HepG2 (cell line): ENCODE data around the gene AKAP1. TPM values are rescaled to one million over a fixed set of nuclear protein-coding genes. Genes with fewer than 3 reads are reported as not detected.

Source experiments
- ATAC-seq: fragments of 200-7000 bp; cut with Tn5 transposase; 3 replicates; pipeline ENCODE4 v1.9.1; 2020; ENCODE audit warnings: mild to moderate bottlenecking, moderate library complexity
- BruUV-seq: library from RNA; stranded (reverse); fragments of 400-500 nt; replicated peaks from 2 replicates; lab custom pipeline; 2021; lab: Mats Ljungman, UMichigan
- CTCF ChIA-PET: fragments of 300-600 bp; formaldehyde crosslinking; extraction: SDS; loops from one replicate; lab custom pipeline; 2021; ENCODE audit warnings: low total read pairs, inconsistent platforms, low intra/inter-chr PET ratio; lab: Yijun Ruan, JAX
- POLR2A ChIA-PET: fragments of 350-600 bp; sonication (Branson Sonifier 250); formaldehyde crosslinking; loops from one replicate; lab custom pipeline; 2020; ENCODE audit warnings: antibody characterized with exemption, inconsistent platforms; lab: Yijun Ruan, JAX
- DNase-seq: peaks from one replicate; pipeline ENCODE4 v3.0.0-alpha.2; 2015; ENCODE audit warnings: low spot score
- FAIRE-seq: peaks from 3 replicates; lab custom pipeline; 2011; peaks lifted over from hg19 to GRCh38; lab: Jason Lieb, UNC
- H2AFZ ChIP-seq: one replicate; pipeline ENCODE4 v1.6.1; 2011; ENCODE audit warnings: low read length, inconsistent platforms
- H3K27ac ChIP-seq: fragments of 300-600 bp; 3 replicates; pipeline ENCODE4 v1.8.0; 2011; ENCODE audit warnings: mixed run types, mild to moderate bottlenecking, mixed read lengths, low read length, inconsistent platforms; ENCODE audit not compliant: insufficient read depth; ENCODE audit errors: extremely low read length
- H3K27me3 ChIP-seq, 2 experiments: fragments of 200-600 bp in 1 of 2; 2 replicates in 1 of 2; 3 replicates in 1 of 2; pipeline versions ENCODE4 v1.6.0 to v1.8.0; 2011; ENCODE audit warnings: low read length in 2 of 2, mild to moderate bottlenecking in 2 of 2, moderate library complexity in 2 of 2, inconsistent platforms in 1 of 2; ENCODE audit not compliant: insufficient read depth in 2 of 2, control insufficient read depth in 1 of 2
- H3K36me3 ChIP-seq, 2 experiments: fragments of 200-600 bp in 1 of 2; replicated peaks in 1 of 2; 2 replicates in 1 of 2; 3 replicates in 1 of 2; pipeline versions ENCODE4 v1.5.1 to v1.8.0; 2011; ENCODE audit warnings: low read length in 2 of 2, inconsistent platforms in 1 of 2; ENCODE audit not compliant: insufficient read depth in 2 of 2, control insufficient read depth in 1 of 2
- H3K4me1 ChIP-seq: 2 replicates; pipeline ENCODE4 v1.5.1; 2012; ENCODE audit warnings: low read length, inconsistent platforms; ENCODE audit not compliant: insufficient read depth
- H3K4me2 ChIP-seq: 2 replicates; pipeline ENCODE4 v1.6.0; 2011; ENCODE audit warnings: low read depth, low read length, inconsistent platforms
- H3K4me3 ChIP-seq, 3 experiments: fragments of 200-600 bp in 1 of 3; sonication (generic), shearing (Covaris generic) in 1 of 3; replicated peaks in 1 of 3; 2 replicates each; pipeline ENCODE4 v1.5.1; 2011 to 2016; ENCODE audit warnings: low read length in 3 of 3, inconsistent platforms in 2 of 3, low read depth in 2 of 3, mild to moderate bottlenecking in 2 of 3, control low read depth in 1 of 3, mixed read lengths in 1 of 3; ENCODE audit not compliant: insufficient read depth in 1 of 3
- H3K79me2 ChIP-seq: one replicate; pipeline ENCODE4 v1.6.1; 2011; ENCODE audit warnings: low read length, inconsistent platforms; ENCODE audit not compliant: insufficient read depth
- H3K9ac ChIP-seq: 2 replicates; pipeline ENCODE4 v1.6.0; 2011; ENCODE audit warnings: mild to moderate bottlenecking, low read depth, low read length, inconsistent platforms; ENCODE audit not compliant: insufficient read depth
- H3K9me3 ChIP-seq: 2 replicates; pipeline ENCODE4 v1.5.1; 2012; ENCODE audit warnings: mild to moderate bottlenecking, low read length
- H4K20me1 ChIP-seq: 2 replicates; pipeline ENCODE4 v1.6.0; 2011; ENCODE audit warnings: inconsistent platforms, mild to moderate bottlenecking, low read length, moderate library complexity; ENCODE audit not compliant: insufficient read depth
- CHD2 ChIP-seq: IDR thresholded peaks from 2 replicates; pipeline ENCODE4 v1.6.1; 2011; ENCODE audit warnings: low read depth, low read length, improper control_type of control experiment
- HOXD1 ChIP-seq: sonication (generic); formaldehyde crosslinking; IDR thresholded peaks from 2 replicates; pipeline ENCODE4 v1.5.0; 2020; ENCODE audit warnings: missing genetic modification reagents
- JUND ChIP-seq: sonication (generic); formaldehyde crosslinking; IDR thresholded peaks from 2 replicates; pipeline ENCODE4 v1.8.0; 2022; ENCODE audit warnings: mild to moderate bottlenecking, missing genetic modification reagents
- KDM2A ChIP-seq: sonication (generic); formaldehyde crosslinking; IDR thresholded peaks from 2 replicates; pipeline ENCODE4 v1.4.0; 2020; ENCODE audit warnings: low read depth, missing genetic modification reagents, borderline replicate concordance
- KLF6 ChIP-seq: IDR thresholded peaks from 2 replicates; pipeline ENCODE4 v1.8.0; 2016; ENCODE audit warnings: missing biosample characterization, missing genetic modification reagents
- MYNN ChIP-seq: sonication (generic); formaldehyde crosslinking; IDR thresholded peaks from 2 replicates; pipeline ENCODE4 v1.4.0; 2020; ENCODE audit warnings: mild to moderate bottlenecking, low read depth, missing genetic modification reagents
- SALL2 ChIP-seq: sonication (generic); formaldehyde crosslinking; IDR thresholded peaks from 2 replicates; pipeline ENCODE4 v1.8.1; 2023; ENCODE audit warnings: mild to moderate bottlenecking, missing genetic modification reagents, inconsistent platforms
- TBX2 ChIP-seq: sonication (generic); formaldehyde crosslinking; IDR thresholded peaks from 2 replicates; pipeline ENCODE4 v1.5.0; 2020; ENCODE audit warnings: missing genetic modification reagents, mild to moderate bottlenecking, borderline replicate concordance
- ZSCAN9 ChIP-seq: IDR thresholded peaks from 2 replicates; pipeline ENCODE4 v1.6.1; 2016; ENCODE audit warnings: borderline replicate concordance
- WGBS: methylation state at CpG from one replicate; pipeline ENCODE4 v1.1.6; 2017; ENCODE audit warnings: low lambda C conversion rate; 5-methylcytosine and 5-hydroxymethylcytosine counted together
- in situ Hi-C: cut with HindIII; loops from 2 replicates; pipeline ENCODE4 v1.10.0; 2017; ENCODE audit warnings: low pct_unique_long_range_greater_than_20kb; ENCODE audit not compliant: extremely low pct_ligation_motif_present
- intact Hi-C: fragments of 100-400 bp; cut with micrococcal nuclease; formaldehyde crosslinking; loops from one replicate; pipeline ENCODE4 v1.10.0; 2022; ENCODE audit not compliant: unreplicated experiment
- polyA plus RNA-seq, 8 experiments: library from polyadenylated mRNA; depleted of rRNA in 3 of 8; stranded (reverse) in 7 of 8; unstranded in 1 of 8; fragments of >200 nt; fragmentation: Illumina TruSeq in 4 of 8; extraction: Trizol in 4 of 8; gene quantifications; 2 replicates each; pipeline versions ENCODE4 v1.2.1 to v1.2.3, GENCODE V29; 2011 to 2016; ENCODE audit warnings: low read depth in 4 of 8, missing spikeins in 1 of 8, mixed read lengths in 1 of 8; ENCODE audit not compliant: insufficient read depth in 1 of 8
- total RNA-seq, 5 experiments: library from RNA; depleted of rRNA; stranded (reverse); fragments of >200 nt; fragmentation: Illumina TruSeq; extraction: Trizol; gene quantifications; 2 replicates each; pipeline ENCODE4 v1.2.3, GENCODE V29; 2016; ENCODE audit warnings: low read depth in 1 of 5
- TF ChIP-seq, protein P1 (sequence below): sonication (generic); formaldehyde crosslinking; IDR thresholded peaks from 2 replicates; pipeline ENCODE4 v1.4.0; 2020; ENCODE audit warnings: missing genetic modification reagents
- TF ChIP-seq, protein P2 (sequence below): sonication (generic); formaldehyde crosslinking; IDR thresholded peaks from 2 replicates; pipeline ENCODE4 v1.4.0; 2020; ENCODE audit warnings: missing genetic modification reagents, mild to moderate bottlenecking, borderline replicate concordance
- TF ChIP-seq, protein P3 (sequence below): sonication (generic); formaldehyde crosslinking; IDR thresholded peaks from 2 replicates; pipeline ENCODE4 v1.5.0; 2020; ENCODE audit warnings: missing genetic modification reagents
- TF ChIP-seq, protein P4 (sequence below): sonication (generic); formaldehyde crosslinking; IDR thresholded peaks from 2 replicates; pipeline ENCODE4 v1.9.0; 2022; ENCODE audit warnings: missing genetic modification reagents, mild to moderate bottlenecking, borderline replicate concordance

The AKAP1 gene
- total and polyA plus RNA-seq, 2 of the 13 experiments (the other 11 are each of a cell fraction or from before 2014, with no cell fraction given): 101 to 131 TPM

DNA sequence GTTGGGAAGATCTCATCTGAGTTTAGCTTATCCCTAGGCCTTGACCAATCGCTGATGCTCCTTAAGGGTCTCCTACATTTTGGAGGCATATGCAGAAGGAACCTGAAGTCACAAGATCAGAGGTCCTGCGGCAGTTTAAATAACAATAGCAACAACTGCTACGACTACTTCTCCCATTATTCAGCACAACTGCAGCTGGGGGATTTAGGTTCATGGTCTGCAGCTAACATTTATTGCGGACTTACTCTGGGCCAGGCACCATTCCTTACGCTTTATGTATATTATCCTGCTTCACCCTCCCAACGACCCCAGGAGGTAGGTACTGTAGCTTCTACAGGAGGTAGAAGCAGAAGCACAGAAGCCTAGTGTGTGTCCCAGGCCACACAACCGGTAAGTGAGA, 59.5 kb downstream of the AKAP1 start (continued):
- TF ChIP-seq, protein P1, sequence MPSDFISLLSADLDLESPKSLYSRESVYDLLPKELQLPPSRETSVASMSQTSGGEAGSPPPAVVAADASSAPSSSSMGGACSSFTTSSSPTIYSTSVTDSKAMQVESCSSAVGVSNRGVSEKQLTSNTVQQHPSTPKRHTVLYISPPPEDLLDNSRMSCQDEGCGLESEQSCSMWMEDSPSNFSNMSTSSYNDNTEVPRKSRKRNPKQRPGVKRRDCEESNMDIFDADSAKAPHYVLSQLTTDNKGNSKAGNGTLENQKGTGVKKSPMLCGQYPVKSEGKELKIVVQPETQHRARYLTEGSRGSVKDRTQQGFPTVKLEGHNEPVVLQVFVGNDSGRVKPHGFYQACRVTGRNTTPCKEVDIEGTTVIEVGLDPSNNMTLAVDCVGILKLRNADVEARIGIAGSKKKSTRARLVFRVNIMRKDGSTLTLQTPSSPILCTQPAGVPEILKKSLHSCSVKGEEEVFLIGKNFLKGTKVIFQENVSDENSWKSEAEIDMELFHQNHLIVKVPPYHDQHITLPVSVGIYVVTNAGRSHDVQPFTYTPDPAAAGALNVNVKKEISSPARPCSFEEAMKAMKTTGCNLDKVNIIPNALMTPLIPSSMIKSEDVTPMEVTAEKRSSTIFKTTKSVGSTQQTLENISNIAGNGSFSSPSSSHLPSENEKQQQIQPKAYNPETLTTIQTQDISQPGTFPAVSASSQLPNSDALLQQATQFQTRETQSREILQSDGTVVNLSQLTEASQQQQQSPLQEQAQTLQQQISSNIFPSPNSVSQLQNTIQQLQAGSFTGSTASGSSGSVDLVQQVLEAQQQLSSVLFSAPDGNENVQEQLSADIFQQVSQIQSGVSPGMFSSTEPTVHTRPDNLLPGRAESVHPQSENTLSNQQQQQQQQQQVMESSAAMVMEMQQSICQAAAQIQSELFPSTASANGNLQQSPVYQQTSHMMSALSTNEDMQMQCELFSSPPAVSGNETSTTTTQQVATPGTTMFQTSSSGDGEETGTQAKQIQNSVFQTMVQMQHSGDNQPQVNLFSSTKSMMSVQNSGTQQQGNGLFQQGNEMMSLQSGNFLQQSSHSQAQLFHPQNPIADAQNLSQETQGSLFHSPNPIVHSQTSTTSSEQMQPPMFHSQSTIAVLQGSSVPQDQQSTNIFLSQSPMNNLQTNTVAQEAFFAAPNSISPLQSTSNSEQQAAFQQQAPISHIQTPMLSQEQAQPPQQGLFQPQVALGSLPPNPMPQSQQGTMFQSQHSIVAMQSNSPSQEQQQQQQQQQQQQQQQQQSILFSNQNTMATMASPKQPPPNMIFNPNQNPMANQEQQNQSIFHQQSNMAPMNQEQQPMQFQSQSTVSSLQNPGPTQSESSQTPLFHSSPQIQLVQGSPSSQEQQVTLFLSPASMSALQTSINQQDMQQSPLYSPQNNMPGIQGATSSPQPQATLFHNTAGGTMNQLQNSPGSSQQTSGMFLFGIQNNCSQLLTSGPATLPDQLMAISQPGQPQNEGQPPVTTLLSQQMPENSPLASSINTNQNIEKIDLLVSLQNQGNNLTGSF: no peak
- no peak for TF ChIP-seq JUND (CRISPR knock-in tag)
- no peak for TF ChIP-seq MYNN (CRISPR knock-in tag)

DNA sequence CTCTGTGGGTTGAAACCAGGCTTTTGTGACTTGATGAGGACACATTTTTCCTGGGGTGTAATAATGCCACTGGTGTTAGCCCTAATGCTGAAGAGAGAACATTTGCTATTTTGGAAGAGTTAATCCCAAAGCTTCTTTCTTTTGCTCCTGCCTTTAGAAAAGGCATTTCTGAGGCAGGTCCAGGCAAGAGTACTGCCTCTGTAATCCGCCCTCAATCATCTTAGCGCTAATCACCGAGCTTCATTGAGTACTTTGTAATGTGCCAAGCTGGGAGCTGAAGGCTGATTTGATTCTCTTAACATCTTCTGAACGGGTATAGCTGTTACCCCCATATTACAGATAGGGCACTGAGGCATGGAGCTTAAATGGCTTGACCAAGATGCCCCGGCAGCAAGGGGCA, 60.3 kb downstream of the AKAP1 start:
- Histone ChIP-seq H3K4me1 (0 out of 2 replicates have a peak, but pooled peaks cover 4% of the 10 kb centered on the region), H4K20me1 (no peaks in the 10 kb centered on the region), H3K36me3 (no peaks in the 10 kb centered on the region), H3K4me2 (no peak overlapping the region), H3K27ac (no peak overlapping the region), H3K79me2 (no peaks in the 10 kb centered on the region), H3K9ac (no peak overlapping the region), H3K4me3 (no peak overlapping the region), H3K9me3 (no peaks in the 10 kb centered on the region), H3K27me3 (peaks cover 6 to 48% of the 10 kb centered on the region in 2 experiments; a peak in 4 of 5 replicates), H2AFZ (no peak overlapping the region)
- BruUV-seq: no TSS peak
- peak; percentile 12 for FAIRE-seq
- WGBS: 17% methylated on average over 5 of the region's 5 CpGs
- ChIA-PET POLR2A (no interaction called here), CTCF (no interaction called here)
- no peak for ATAC-seq
- intact Hi-C loops: no loop called here
- no peak for DNase-seq
- in situ Hi-C loops: no loop called here
- TF ChIP-seq KDM2A (CRISPR knock-in tag): no peak
- no peak for TF ChIP-seq HOXD1 (CRISPR knock-in tag)
- TF ChIP-seq, protein P2, sequence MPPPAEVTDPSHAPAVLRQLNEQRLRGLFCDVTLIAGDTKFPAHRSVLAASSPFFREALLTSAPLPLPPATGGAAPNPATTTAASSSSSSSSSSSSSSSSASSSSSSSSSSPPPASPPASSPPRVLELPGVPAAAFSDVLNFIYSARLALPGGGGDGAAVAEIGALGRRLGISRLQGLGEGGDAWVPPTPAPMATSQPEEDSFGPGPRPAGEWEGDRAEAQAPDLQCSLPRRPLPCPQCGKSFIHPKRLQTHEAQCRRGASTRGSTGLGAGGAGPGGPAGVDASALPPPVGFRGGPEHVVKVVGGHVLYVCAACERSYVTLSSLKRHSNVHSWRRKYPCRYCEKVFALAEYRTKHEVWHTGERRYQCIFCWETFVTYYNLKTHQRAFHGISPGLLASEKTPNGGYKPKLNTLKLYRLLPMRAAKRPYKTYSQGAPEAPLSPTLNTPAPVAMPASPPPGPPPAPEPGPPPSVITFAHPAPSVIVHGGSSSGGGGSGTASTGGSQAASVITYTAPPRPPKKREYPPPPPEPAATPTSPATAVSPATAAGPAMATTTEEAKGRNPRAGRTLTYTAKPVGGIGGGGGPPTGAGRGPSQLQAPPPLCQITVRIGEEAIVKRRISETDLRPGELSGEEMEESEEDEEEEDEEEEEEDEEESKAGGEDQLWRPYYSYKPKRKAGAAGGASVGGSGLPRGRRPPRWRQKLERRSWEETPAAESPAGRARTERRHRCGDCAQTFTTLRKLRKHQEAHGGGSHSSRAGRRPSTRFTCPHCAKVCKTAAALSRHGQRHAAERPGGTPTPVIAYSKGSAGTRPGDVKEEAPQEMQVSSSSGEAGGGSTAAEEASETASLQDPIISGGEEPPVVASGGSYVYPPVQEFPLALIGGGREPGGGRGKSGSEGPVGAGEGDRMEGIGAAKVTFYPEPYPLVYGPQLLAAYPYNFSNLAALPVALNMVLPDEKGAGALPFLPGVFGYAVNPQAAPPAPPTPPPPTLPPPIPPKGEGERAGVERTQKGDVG (CRISPR knock-in tag): no peak
- TF ChIP-seq, protein P3, sequence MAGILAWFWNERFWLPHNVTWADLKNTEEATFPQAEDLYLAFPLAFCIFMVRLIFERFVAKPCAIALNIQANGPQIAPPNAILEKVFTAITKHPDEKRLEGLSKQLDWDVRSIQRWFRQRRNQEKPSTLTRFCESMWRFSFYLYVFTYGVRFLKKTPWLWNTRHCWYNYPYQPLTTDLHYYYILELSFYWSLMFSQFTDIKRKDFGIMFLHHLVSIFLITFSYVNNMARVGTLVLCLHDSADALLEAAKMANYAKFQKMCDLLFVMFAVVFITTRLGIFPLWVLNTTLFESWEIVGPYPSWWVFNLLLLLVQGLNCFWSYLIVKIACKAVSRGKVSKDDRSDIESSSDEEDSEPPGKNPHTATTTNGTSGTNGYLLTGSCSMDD (CRISPR knock-in tag): no peak
- TF ChIP-seq CHD2: no peak
- no peak for TF ChIP-seq SALL2 (CRISPR knock-in tag)
- no peak for TF ChIP-seq TBX2 (CRISPR knock-in tag)
- TF ChIP-seq, protein P4, sequence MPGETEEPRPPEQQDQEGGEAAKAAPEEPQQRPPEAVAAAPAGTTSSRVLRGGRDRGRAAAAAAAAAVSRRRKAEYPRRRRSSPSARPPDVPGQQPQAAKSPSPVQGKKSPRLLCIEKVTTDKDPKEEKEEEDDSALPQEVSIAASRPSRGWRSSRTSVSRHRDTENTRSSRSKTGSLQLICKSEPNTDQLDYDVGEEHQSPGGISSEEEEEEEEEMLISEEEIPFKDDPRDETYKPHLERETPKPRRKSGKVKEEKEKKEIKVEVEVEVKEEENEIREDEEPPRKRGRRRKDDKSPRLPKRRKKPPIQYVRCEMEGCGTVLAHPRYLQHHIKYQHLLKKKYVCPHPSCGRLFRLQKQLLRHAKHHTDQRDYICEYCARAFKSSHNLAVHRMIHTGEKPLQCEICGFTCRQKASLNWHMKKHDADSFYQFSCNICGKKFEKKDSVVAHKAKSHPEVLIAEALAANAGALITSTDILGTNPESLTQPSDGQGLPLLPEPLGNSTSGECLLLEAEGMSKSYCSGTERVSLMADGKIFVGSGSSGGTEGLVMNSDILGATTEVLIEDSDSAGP: no peak
- TF ChIP-seq ZSCAN9 (CRISPR knock-in tag): no peak
- no peak for TF ChIP-seq KLF6
